Left lung (tissue), 10 donors: Measurements from ENCODE around the gene KRTAP12-4. TPM values are rescaled to one million over a fixed set of nuclear protein-coding genes. Genes with fewer than 3 reads are reported as not detected.

ENCODE experiments used
- ATAC-seq: fragments of 200-7000 bp; cut with Tn5 transposase; one replicate; pipeline ENCODE4 v1.9.1; 2020; ENCODE audit warnings: moderate library complexity
- DNase-seq, 4 donors: peaks; one replicate each; pipeline ENCODE4 v3.0.0-alpha.2; 2013 to 2020
- H3K27ac ChIP-seq, 2 donors: fragments of 200-600 bp; sonication (generic) in 1 of 2; one replicate each; pipeline versions ENCODE4 v1.5.0 to v1.8.0; 2020 to 2021
- H3K27me3 ChIP-seq, 2 donors: fragments of 200-600 bp; sonication (generic) in 1 of 2; one replicate each; pipeline versions ENCODE4 v1.5.0 to v1.8.0; 2020 to 2021
- H3K36me3 ChIP-seq, 2 donors: fragments of 200-600 bp; sonication (generic) in 1 of 2; one replicate each; pipeline versions ENCODE4 v1.5.0 to v1.8.0; 2020 to 2021
- H3K4me1 ChIP-seq, 2 donors: fragments of 200-600 bp; one replicate each; pipeline ENCODE4 v1.8.0; 2021
- H3K4me3 ChIP-seq, 2 donors: fragments of 200-600 bp; sonication (generic) in 1 of 2; one replicate each; pipeline versions ENCODE4 v1.5.0 to v1.8.0; 2020 to 2021; ENCODE audit warnings: mild to moderate bottlenecking in 1 of 2
- H3K9me3 ChIP-seq, 2 donors: fragments of 200-600 bp; sonication (generic) in 1 of 2; one replicate each; pipeline versions ENCODE4 v1.5.0 to v1.8.0; 2020 to 2021
- CTCF ChIP-seq, 2 donors: fragments of 200-600 bp; sonication (generic) in 1 of 2; IDR thresholded peaks; one replicate each; pipeline versions ENCODE4 v1.5.0 to v1.8.0; 2021; ENCODE audit warnings: antibody characterized with exemption in 2 of 2
- intact Hi-C, 2 donors: fragments of 100-400 bp; cut with DNase I; formaldehyde crosslinking; loops; one replicate each; pipeline versions ENCODE4 v1.11.2 to v1.14.2; 2022
- polyA plus RNA-seq, 6 donors: library from polyadenylated mRNA; unstranded; fragments of 120-200 nt; gene quantifications; one replicate each; pipeline ENCODE4 v1.2.1, GENCODE V29; 2013; ENCODE audit not compliant: insufficient read length in 6 of 6
- total RNA-seq, 2 donors: library from RNA; stranded (reverse); fragmentation: NEBNext Ultra II Directional; extraction: Animal tissue kit (Norgen Biotek cat#: 25700); gene quantifications; one replicate each; pipeline ENCODE4 v1.2.1, GENCODE V29; 2021
- donor health status: DM: no; HTN: yes; CAD: no.
- donor health status: DM: no; HTN: no; CAD: no.

Gene KRTAP12-4
- total and polyA plus RNA-seq, 8 donors, result not detected

- DNase-seq, result no peak
- intact Hi-C loops, result no loop called here
Observed at GRCh38 chr21:44623575-44623974, 30.9 kb downstream of the KRTAP12-4 start.

GRCh38 chr21:44619886-44620285, 34.6 kb downstream of the KRTAP12-4 start:
- peaks cover 0 to 14% of the 10 kb centered on the region in 2 donors for H3K27me3 ChIP-seq
- no peaks in the 10 kb centered on the region for H3K4me1 ChIP-seq
- H3K9me3 ChIP-seq, result peaks cover 3 to 35% of the 10 kb centered on the region in 2 donors
- H3K27ac ChIP-seq, result no peak overlapping the region
- DNase-seq (no peak), ATAC-seq (no peak)
- no peak for TF ChIP-seq CTCF (IDR thresholded peaks at IDR 0.05)
- intact Hi-C loops, result no loop called here
- H3K36me3 ChIP-seq, result no peaks in the 10 kb centered on the region
- H3K4me3 ChIP-seq, result no peak overlapping the region

More at GRCh38 chr21:44623575-44623974, 30.9 kb downstream of the KRTAP12-4 start:
- Histone ChIP-seq H3K4me3 (no peak overlapping the region), H3K27me3 (peaks cover 0 to 23% of the 10 kb centered on the region in 2 donors), H3K9me3 (peaks cover 3 to 40% of the 10 kb centered on the region in 2 donors), H3K36me3 (no peaks in the 10 kb centered on the region), H3K27ac (no peak overlapping the region), H3K4me1 (no peaks in the 10 kb centered on the region)
- no peak for TF ChIP-seq CTCF (IDR thresholded peaks at IDR 0.05)
- ATAC-seq, result no peak

GRCh38 chr21:44618909-44619308, 35.5 kb downstream of the KRTAP12-4 start:
- Histone ChIP-seq H3K4me1 (no peaks in the 10 kb centered on the region), H3K9me3 (peaks cover 0 to 26% of the 10 kb centered on the region in 2 donors), H3K27ac (peak overlapping the region in 1 of 2 donors; percentile 23), H3K36me3 (no peaks in the 10 kb centered on the region), H3K4me3 (no peak overlapping the region), H3K27me3 (peaks cover 0 to 24% of the 10 kb centered on the region in 2 donors)
- no peak for TF ChIP-seq CTCF (IDR thresholded peaks at IDR 0.05)
- peak; percentile 35 for ATAC-seq
- DNase-seq, result no peak
- intact Hi-C loops, result no loop called here

- Histone ChIP-seq H3K36me3 (no peaks in the 10 kb centered on the region), H3K4me3 (no peak overlapping the region), H3K9me3 (peaks cover 0 to 22% of the 10 kb centered on the region in 2 donors), H3K27ac (no peak overlapping the region), H3K27me3 (peaks cover 0 to 27% of the 10 kb centered on the region in 2 donors), H3K4me1 (no peaks in the 10 kb centered on the region)
- TF ChIP-seq CTCF (IDR thresholded peaks at IDR 0.05), result no peak
- peak in 1 of 4 donors; percentile 10 for DNase-seq
- peak; percentile 63 for ATAC-seq
- intact Hi-C loops, result no loop called here
Observed at GRCh38 chr21:44618504-44618903, 36.0 kb downstream of the KRTAP12-4 start.

- no peak for ATAC-seq
- no peaks in the 10 kb centered on the region for H3K36me3 ChIP-seq
Observed at GRCh38 chr21:44617071-44617501, 37.4 kb downstream of the KRTAP12-4 start.

More at GRCh38 chr21:44617071-44617501, 37.4 kb downstream of the KRTAP12-4 start:
- Histone ChIP-seq H3K4me1 (no peaks in the 10 kb centered on the region), H3K4me3 (no peak overlapping the region), H3K9me3 (peaks cover 0 to 14% of the 10 kb centered on the region in 2 donors), H3K27me3 (peaks cover 0 to 36% of the 10 kb centered on the region in 2 donors), H3K27ac (no peak overlapping the region)
- DNase-seq, result peak in 1 of 4 donors; percentile 59
- no peak for TF ChIP-seq CTCF (IDR thresholded peaks at IDR 0.05)
- intact Hi-C loops, result no loop called here
